B cell (primary cell): ENCODE measurements around the gene CHST3. TPM values are rescaled to one million over a fixed set of nuclear protein-coding genes. Genes with fewer than 3 reads are reported as not detected.

Experiments used
- ATAC-seq: fragments of 200-7000 bp; cut with Tn5 transposase; one replicate; pipeline ENCODE4 v1.10.0; 2021; ENCODE audit warnings: low read depth, mild to moderate bottlenecking, moderate number of reproducible peaks, moderate library complexity
- CTCF ChIA-PET: fragments of 350-600 bp; sonication (Branson Sonifier 250); formaldehyde crosslinking; loops from one replicate; lab custom pipeline; 2021; ENCODE audit warnings: antibody characterized with exemption, inconsistent platforms; lab: Charles Lee
- POLR2A ChIA-PET: fragments of 350-600 bp; sonication (Branson Sonifier 250); formaldehyde crosslinking; loops from one replicate; lab custom pipeline; 2021; ENCODE audit warnings: antibody characterized with exemption; lab: Charles Lee
- DNase-seq: peaks from one replicate; pipeline ENCODE4 v3.0.0; 2013
- H2AFZ ChIP-seq: 2 replicates; pipeline ENCODE4 v1.6.1; 2012; ENCODE audit warnings: mild to moderate bottlenecking, low read depth, low read length; ENCODE audit not compliant: insufficient read depth, poor library complexity, severe bottlenecking
- H3K27ac ChIP-seq, 2 donors: 1 replicate in 1 of 2; 2 replicates in 1 of 2; pipeline ENCODE4 v1.5.1; 2012 to 2013; ENCODE audit warnings: low read length in 2 of 2, mild to moderate bottlenecking in 2 of 2, moderate library complexity in 1 of 2
- H3K27me3 ChIP-seq, 4 experiments: fragments of 200-600 bp in 1 of 4; sonication (generic) in 1 of 4; replicated peaks in 1 of 4; 1 replicate in 2 of 4; 2 replicates in 2 of 4; pipeline versions ENCODE4 v1.6.1 to v1.7.0; 2013 to 2016; ENCODE audit warnings: low read length in 3 of 4, mild to moderate bottlenecking in 2 of 4, mixed read lengths in 1 of 4, moderate library complexity in 1 of 4; ENCODE audit not compliant: insufficient read depth in 4 of 4, control insufficient read depth in 3 of 4; ENCODE audit errors: control extremely low read depth in 1 of 4
- H3K36me3 ChIP-seq, 2 experiments: replicated peaks in 1 of 2; 1 replicate in 1 of 2; 2 replicates in 1 of 2; pipeline versions ENCODE4 v1.6.1 to v1.7.1; 2013; ENCODE audit warnings: low read length in 1 of 2; ENCODE audit not compliant: insufficient read depth in 2 of 2, control insufficient read depth in 1 of 2; ENCODE audit errors: control extremely low read depth in 1 of 2, extremely low read depth in 1 of 2
- H3K4me1 ChIP-seq, 2 donors: fragments of 200-600 bp in 1 of 2; sonication (generic) in 1 of 2; 1 replicate in 1 of 2; 2 replicates in 1 of 2; pipeline versions ENCODE4 v1.5.1 to v1.6.1; 2013 to 2017; ENCODE audit warnings: low read length in 2 of 2; ENCODE audit not compliant: control insufficient read depth in 2 of 2, insufficient read depth in 2 of 2
- H3K4me2 ChIP-seq: replicated peaks from 2 replicates; pipeline ENCODE3; 2012; ENCODE audit warnings: mild to moderate bottlenecking, low read depth, low read length; ENCODE audit not compliant: poor library complexity, severe bottlenecking
- H3K4me3 ChIP-seq, 5 experiments: fragments of 200-600 bp in 1 of 5; sonication (generic) in 1 of 5; 1 replicate in 3 of 5; 2 replicates in 2 of 5; pipeline versions ENCODE4 v1.5.1 to v1.7.0; 2011 to 2016; ENCODE audit warnings: low read length in 4 of 5, mild to moderate bottlenecking in 4 of 5, low read depth in 2 of 5, control low read depth in 1 of 5, moderate library complexity in 1 of 5; ENCODE audit not compliant: insufficient read depth in 1 of 5; ENCODE audit errors: control extremely low read depth in 1 of 5, extremely low read depth in 1 of 5
- H3K79me2 ChIP-seq: fragments of 200-600 bp; sonication (generic); one replicate; pipeline ENCODE4 v1.6.0; 2016; ENCODE audit warnings: low read length; ENCODE audit not compliant: control insufficient read depth, insufficient read depth
- H3K9ac ChIP-seq: fragments of 200-600 bp; sonication (generic); 2 replicates; pipeline ENCODE4 v1.6.1; 2017; ENCODE audit warnings: mild to moderate bottlenecking, low read length, moderate library complexity
- H3K9me3 ChIP-seq, 3 donors: one replicate each; pipeline versions ENCODE4 v1.6.1 to v1.7.1; 2013; ENCODE audit warnings: low read length in 2 of 3; ENCODE audit not compliant: control insufficient read depth in 2 of 3, insufficient read depth in 1 of 3; ENCODE audit errors: control extremely low read depth in 1 of 3
- H4K20me1 ChIP-seq: 2 replicates; pipeline ENCODE4 v1.6.0; 2012; ENCODE audit warnings: mild to moderate bottlenecking, low read length; ENCODE audit not compliant: insufficient read depth, control insufficient read depth, poor library complexity, severe bottlenecking
- H3K27ac Mint-ChIP-seq: one replicate; pipeline ENCODE4 v1.8.0; 2021; ENCODE audit warnings: mixed read lengths
- H3K27me3 Mint-ChIP-seq: one replicate; pipeline ENCODE4 v1.8.0; 2021; ENCODE audit warnings: mixed read lengths
- H3K4me1 Mint-ChIP-seq: one replicate; pipeline ENCODE4 v1.8.0; 2021; ENCODE audit warnings: mixed read lengths
- H3K4me3 Mint-ChIP-seq: one replicate; pipeline ENCODE4 v1.8.0; 2021; ENCODE audit warnings: mixed read lengths
- H3K9me3 Mint-ChIP-seq: one replicate; pipeline ENCODE4 v1.8.0; 2022; ENCODE audit warnings: mixed read lengths; ENCODE audit not compliant: insufficient read depth
- CTCF ChIP-seq: fragments of 200-600 bp; IDR thresholded peaks from one replicate; pipeline ENCODE4 v1.8.0; 2022; ENCODE audit warnings: antibody characterized with exemption, mild to moderate bottlenecking
- EZH2 ChIP-seq: IDR thresholded peaks from 2 replicates; pipeline ENCODE4 v1.6.1; 2012; ENCODE audit warnings: borderline replicate concordance, low read depth, mild to moderate bottlenecking, moderate library complexity, low read length; ENCODE audit not compliant: insufficient read depth, poor library complexity, severe bottlenecking
- WGBS: methylation state at CpG from one replicate; pipeline ENCODE4 v1.1.5; 2013; ENCODE audit warnings: missing lambda C conversion rate; ENCODE audit not compliant: insufficient coverage; 5-methylcytosine and 5-hydroxymethylcytosine counted together
- intact Hi-C: fragments of 100-400 bp; cut with micrococcal nuclease; formaldehyde crosslinking; loops from one replicate; pipeline ENCODE4 v1.10.0; 2022
- polyA plus RNA-seq: library from polyadenylated mRNA; depleted of rRNA; stranded (reverse); fragments of >200 nt; gene quantifications from 2 replicates; pipeline ENCODE4 v1.2.3, GENCODE V29; 2012
- total RNA-seq, 2 donors: library from RNA; stranded (reverse); fragments of 120-200 nt in 1 of 2; gene quantifications; 1 replicate in 1 of 2; 2 replicates in 1 of 2; pipeline versions ENCODE4 v1.2.3 to v1.2.4, GENCODE V29; 2013 to 2022

Gene CHST3
- total and polyA plus RNA-seq, 2 donors (not counting 1 experiment from before 2014, with no cell fraction given) = 0.01 TPM; not detected in 1

GRCh38 chr10:71920540-71921323, 43.5 kb upstream of the CHST3 start:
- peaks cover 26% of the 10 kb centered on the region for H3K27me3 Mint-ChIP-seq
- CTCF ChIA-PET = no interaction called here

More at GRCh38 chr10:71920540-71921323, 43.5 kb upstream of the CHST3 start:
- DNase-seq (no peak), ATAC-seq (no peak)
- Histone ChIP-seq H3K27ac (no peak overlapping the region), H2AFZ (no peak overlapping the region), H3K4me1 (no peaks in the 10 kb centered on the region), H3K79me2 (no peaks in the 10 kb centered on the region), H3K27me3 (peaks cover 0 to 3% (median 0%) of the 10 kb centered on the region in 4 experiments), H3K9me3 (peaks cover 2 to 13% (median 8%) of the 10 kb centered on the region in 3 donors), H4K20me1 (no peaks in the 10 kb centered on the region), H3K9ac (no peak overlapping the region), H3K4me3 (no peak overlapping the region), H3K36me3 (no peaks in the 10 kb centered on the region), H3K4me2 (no peak overlapping the region)
- POLR2A ChIA-PET = interaction anchor here (0.6 kb wide), 1 partner anchor 1542 kb away, joined by 3 read pairs; no protein-coding TSS in a partner anchor
- H3K27ac Mint-ChIP-seq = no peak overlapping the region
- WGBS = 84% methylated on average over 7 of the region's 9 CpGs
- peaks cover 6% of the 10 kb centered on the region for H3K9me3 Mint-ChIP-seq
- no peaks in the 10 kb centered on the region for H3K4me1 Mint-ChIP-seq
- intact Hi-C loops = no loop called here
- no peak overlapping the region for H3K4me3 Mint-ChIP-seq
- TF ChIP-seq EZH2 (no peak), CTCF (no peak)
